Epithelial cell of proximal tubule (primary cell): ENCODE measurements around the gene NR2C2. TPM values are rescaled to one million over a fixed set of nuclear protein-coding genes. Genes with fewer than 3 reads are reported as not detected.
"Not testable (repeated sequence)": the region's sequence is repeated elsewhere in the genome, so short reads cannot be mapped to it uniquely, and the experiment has no call there.

Source experiments
- DNase-seq: peaks from one replicate; pipeline ENCODE4 v3.0.0-alpha.2; 2011; ENCODE audit warnings: low read depth
- H3K4me3 ChIP-seq: 2 replicates; pipeline ENCODE4 v1.5.1; 2011; ENCODE audit warnings: low read depth, mild to moderate bottlenecking, low read length
- CTCF ChIP-seq: conservative IDR thresholded peaks from 2 replicates; pipeline ENCODE4 v1.5.1; 2012; ENCODE audit warnings: low read depth, mild to moderate bottlenecking, low read length
- total RNA-seq: library from RNA; depleted of rRNA; stranded (reverse); fragments of >200 nt; gene quantifications from 2 replicates; pipeline ENCODE4 v1.2.3, GENCODE V29; 2015

NR2C2 gene
- total RNA-seq = 15.4 and 16.3 TPM in 2 replicates

GRCh38 chr3:14947100-14947885 is at the start of gene NR2C2:
Gene NR2C2 (plus strand): TSS chr3:14947583. CDS start chr3:15003915, 56,332 bp downstream.
- no peak for TF ChIP-seq CTCF
- no peak for DNase-seq
- H3K4me3 ChIP-seq = peak within 1 kb of the TSS; percentile 79

- TF ChIP-seq CTCF = no peak
- H3K4me3 ChIP-seq = no peak overlapping the region
- DNase-seq = no peak
Measured at GRCh38 chr3:14898929-14899328, 48.5 kb upstream of the NR2C2 start.

- H3K4me3 ChIP-seq = no peak overlapping the region
- TF ChIP-seq CTCF = no peak
- no peak for DNase-seq
Measured at GRCh38 chr3:14899993-14900618, 47.3 kb upstream of the NR2C2 start.

- no peak for DNase-seq
- TF ChIP-seq CTCF = no peak
- H3K4me3 ChIP-seq = no peak overlapping the region
Measured at GRCh38 chr3:14900881-14901873, 46.2 kb upstream of the NR2C2 start.

GRCh38 chr3:14902719-14903118 is 44.7 kb upstream of the NR2C2 start:
- TF ChIP-seq CTCF = no peak
- no peak for DNase-seq
- H3K4me3 ChIP-seq = no peak overlapping the region

- not testable (repeated sequence) for DNase-seq
Measured at GRCh38 chr3:14903501-14903900, 43.9 kb upstream of the NR2C2 start.

More at GRCh38 chr3:14903501-14903900, 43.9 kb upstream of the NR2C2 start:
- not testable (repeated sequence) for H3K4me3 ChIP-seq
